GM12878 (cell line): ENCODE data around the gene CUZD1. TPM values are rescaled to one million over a fixed set of nuclear protein-coding genes. Genes with fewer than 3 reads are reported as not detected.

ENCODE experiments used
- ATAC-seq: fragments of 200-7000 bp; cut with Tn5 transposase; 3 replicates; pipeline ENCODE4 v1.9.1; 2020; ENCODE audit warnings: mild to moderate bottlenecking, moderate library complexity
- BruUV-seq: library from RNA; stranded (reverse); fragments of 400-500 nt; replicated peaks from 2 replicates; lab custom pipeline; 2021; lab: Mats Ljungman, UMichigan
- CTCF ChIA-PET: fragments of 300-600 bp; sonication (Branson Sonifier 250); formaldehyde crosslinking; extraction: SDS; loops from one replicate; lab custom pipeline; 2021; ENCODE audit warnings: inconsistent platforms; lab: Yijun Ruan, JAX
- POLR2A ChIA-PET: fragments of 350-600 bp; formaldehyde crosslinking; extraction: SDS; loops from one replicate; lab custom pipeline; 2021; ENCODE audit warnings: inconsistent platforms; lab: Charles Lee
- RAD21 ChIA-PET: fragments of 300-600 bp; sonication (Branson Sonifier 250); formaldehyde crosslinking; loops from one replicate; lab custom pipeline; 2023; ENCODE audit warnings: antibody characterized with exemption; ENCODE audit not compliant: unreplicated experiment; lab: Charles Lee
- SMC1A ChIA-PET: fragments of 300-600 bp; sonication (Branson Sonifier 250); formaldehyde crosslinking; loops from one replicate; lab custom pipeline; 2023; ENCODE audit not compliant: unreplicated experiment, uncharacterized antibody; lab: Charles Lee
- DNase-seq: peaks from one replicate; pipeline ENCODE4 v3.0.0-alpha.2; 2011; ENCODE audit warnings: low read depth, low spot score
- FAIRE-seq: peaks from 3 replicates; lab custom pipeline; 2011; peaks lifted over from hg19 to GRCh38; lab: Jason Lieb, UNC
- H2AFZ ChIP-seq: 2 replicates; pipeline ENCODE4 v1.6.0; 2011; ENCODE audit warnings: low read depth, low read length, control low read depth; ENCODE audit not compliant: control insufficient read depth
- H3K27ac ChIP-seq: 2 replicates; pipeline ENCODE4 v1.5.1; 2011; ENCODE audit warnings: control low read depth; ENCODE audit not compliant: control insufficient read depth, insufficient read depth
- H3K27me3 ChIP-seq, 2 experiments: replicated peaks in 1 of 2; 2 replicates each; pipeline versions ENCODE4 v1.6.0 to v1.6.1; 2011; ENCODE audit warnings: low read length in 1 of 2; ENCODE audit not compliant: control insufficient read depth in 2 of 2, insufficient read depth in 2 of 2
- H3K36me3 ChIP-seq, 2 experiments: 2 replicates each; pipeline ENCODE4 v1.5.1; 2011; ENCODE audit warnings: low read length in 1 of 2; ENCODE audit not compliant: control insufficient read depth in 2 of 2, insufficient read depth in 2 of 2
- H3K4me1 ChIP-seq: 2 replicates; pipeline ENCODE4 v1.6.1; 2011; ENCODE audit warnings: mild to moderate bottlenecking, low read length, moderate library complexity, mixed read lengths; ENCODE audit not compliant: control insufficient read depth, insufficient read depth
- H3K4me2 ChIP-seq: 2 replicates; pipeline ENCODE4 v1.6.0; 2011; ENCODE audit warnings: control low read depth; ENCODE audit not compliant: control insufficient read depth, insufficient read depth
- H3K4me3 ChIP-seq: fragments of 200-600 bp; sonication (generic); 2 replicates; pipeline ENCODE4 v1.5.1; 2016
- H3K79me2 ChIP-seq: 2 replicates; pipeline ENCODE4 v1.6.0; 2011; ENCODE audit warnings: low read length; ENCODE audit not compliant: control insufficient read depth, insufficient read depth
- H3K9ac ChIP-seq: 2 replicates; pipeline ENCODE4 v1.8.0; 2011; ENCODE audit warnings: low read length, control low read depth, mixed read lengths; ENCODE audit not compliant: control insufficient read depth, insufficient read depth
- H3K9me3 ChIP-seq: replicated peaks from 3 replicates; pipeline ENCODE4 v1.5.1; 2011; ENCODE audit warnings: mild to moderate bottlenecking, low read length; ENCODE audit not compliant: control insufficient read depth, insufficient read depth
- H4K20me1 ChIP-seq: 2 replicates; pipeline ENCODE4 v1.6.0; 2011; ENCODE audit not compliant: control insufficient read depth, insufficient read depth
- HSF1 ChIP-seq: fragments of 150-350 bp; IDR thresholded peaks from 2 replicates; pipeline ENCODE4 v1.6.1; 2014; ENCODE audit warnings: mild to moderate bottlenecking, low read depth, low read length
- WGBS: methylation state at CpG from one replicate; pipeline ENCODE4 v1.1.6; 2016; ENCODE audit warnings: low lambda C conversion rate; ENCODE audit not compliant: insufficient replicate concordance, insufficient coverage; ENCODE audit errors: missing lambda C conversion rate; 5-methylcytosine and 5-hydroxymethylcytosine counted together
- in situ Hi-C: fragments of 300-500 bp; cut with MboI; formaldehyde crosslinking; loops from 9 replicates; pipeline ENCODE4 v1.14.3; 2018; ENCODE audit warnings: mixed read lengths
- intact Hi-C: fragments of 100-400 bp; cut with micrococcal nuclease; formaldehyde crosslinking; loops from one replicate; pipeline ENCODE4 v1.14.2; 2022; ENCODE audit not compliant: unreplicated experiment
- polyA plus RNA-seq, 11 experiments: library from polyadenylated mRNA; depleted of rRNA in 4 of 11; unstranded in 6 of 11; stranded (reverse) in 5 of 11; fragments of >200 nt; fragmentation: Nextera tagmentation in 4 of 11; fragmentation: Illumina TruSeq in 1 of 11; extraction: Ambion mirVana in 4 of 11; extraction: Trizol in 1 of 11; gene quantifications; 1 replicate in 1 of 11; 2 replicates in 10 of 11; pipeline versions ENCODE4 v1.2.1 to v1.2.3, GENCODE V29; 2011 to 2016; ENCODE audit warnings: inconsistent platforms in 2 of 11, missing spikeins in 2 of 11, low read depth in 1 of 11
- total RNA-seq, 4 experiments: library from RNA; depleted of rRNA in 3 of 4; stranded (reverse); fragments of >200 nt in 3 of 4; fragmentation: Illumina TruSeq in 1 of 4; extraction: Trizol in 1 of 4; gene quantifications; 2 replicates each; pipeline versions ENCODE4 v1.2.1 to v1.2.3, GENCODE V29; 2013 to 2021
- TF ChIP-seq, protein P1 (sequence below): fragments of 450-650 bp; IDR thresholded peaks from 2 replicates; pipeline ENCODE4 v1.6.1; 2018; ENCODE audit warnings: borderline replicate concordance, mild to moderate bottlenecking; ENCODE audit not compliant: partially characterized antibody

Gene CUZD1
- total and polyA plus RNA-seq, 10 of the 15 experiments (the other 5 are each of a cell fraction or from before 2014, with no cell fraction given) = 0.66 to 2.3 (median 1.5) TPM

- H3K9me3 ChIP-seq = no peaks in the 10 kb centered on the region
- CTCF ChIA-PET = no interaction called here
- SMC1A ChIA-PET = no interaction called here
- H3K27ac ChIP-seq = no peak overlapping the region
- in situ Hi-C loops = no loop called here
- WGBS = 69% methylated on average over 4 of the region's 4 CpGs
- no peak overlapping the region for H2AFZ ChIP-seq
- H3K4me1 ChIP-seq = no peaks in the 10 kb centered on the region
- no peak overlapping the region for H3K4me3 ChIP-seq
- POLR2A ChIA-PET = no interaction called here
- BruUV-seq = no TSS peak
- no peak overlapping the region for H3K9ac ChIP-seq
- DNase-seq (no peak), ATAC-seq (no peak), FAIRE-seq (no peak)
- RAD21 ChIA-PET = no interaction called here
- no peak overlapping the region for H3K4me2 ChIP-seq
- no peaks in the 10 kb centered on the region for H3K36me3 ChIP-seq
- H4K20me1 ChIP-seq = no peaks in the 10 kb centered on the region
- no peaks in the 10 kb centered on the region for H3K79me2 ChIP-seq
- TF ChIP-seq HSF1 = no peak
- TF ChIP-seq, protein P1, sequence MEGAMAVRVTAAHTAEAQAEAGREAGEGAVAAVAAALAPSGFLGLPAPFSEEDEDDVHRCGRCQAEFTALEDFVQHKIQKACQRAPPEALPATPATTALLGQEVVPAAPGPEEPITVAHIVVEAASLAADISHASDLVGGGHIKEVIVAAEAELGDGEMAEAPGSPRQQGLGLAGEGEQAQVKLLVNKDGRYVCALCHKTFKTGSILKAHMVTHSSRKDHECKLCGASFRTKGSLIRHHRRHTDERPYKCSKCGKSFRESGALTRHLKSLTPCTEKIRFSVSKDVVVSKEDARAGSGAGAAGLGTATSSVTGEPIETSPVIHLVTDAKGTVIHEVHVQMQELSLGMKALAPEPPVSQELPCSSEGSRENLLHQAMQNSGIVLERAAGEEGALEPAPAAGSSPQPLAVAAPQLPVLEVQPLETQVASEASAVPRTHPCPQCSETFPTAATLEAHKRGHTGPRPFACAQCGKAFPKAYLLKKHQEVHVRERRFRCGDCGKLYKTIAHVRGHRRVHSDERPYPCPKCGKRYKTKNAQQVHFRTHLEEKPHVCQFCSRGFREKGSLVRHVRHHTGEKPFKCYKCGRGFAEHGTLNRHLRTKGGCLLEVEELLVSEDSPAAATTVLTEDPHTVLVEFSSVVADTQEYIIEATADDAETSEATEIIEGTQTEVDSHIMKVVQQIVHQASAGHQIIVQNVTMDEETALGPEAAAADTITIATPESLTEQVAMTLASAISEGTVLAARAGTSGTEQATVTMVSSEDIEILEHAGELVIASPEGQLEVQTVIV = no peak
- intact Hi-C loops = no loop called here
- no peaks in the 10 kb centered on the region; a peak in 1 of 4 replicates for H3K27me3 ChIP-seq
Observed at GRCh38 chr10:122828716-122829255, 16.9 kb downstream of the CUZD1 start.
